Panc1 (cell line): Measurements from ENCODE around the gene ACTN3. TPM values are rescaled to one million over a fixed set of nuclear protein-coding genes. Genes with fewer than 3 reads are reported as not detected.
A peak's percentile ranks its signal among the peaks of the same experiment; 100 is the strongest.

ENCODE experiments used
- ATAC-seq: fragments of 200-7000 bp; cut with Tn5 transposase; 2 replicates; pipeline ENCODE4 v1.9.1; 2020; ENCODE audit warnings: mild to moderate bottlenecking, moderate library complexity
- BruUV-seq: library from RNA; stranded (reverse); fragments of 400-500 nt; replicated peaks from 2 replicates; lab custom pipeline; 2021; lab: Mats Ljungman, UMichigan
- CTCF ChIA-PET: fragments of 300-600 bp; sonication (Branson Sonifier 250); formaldehyde crosslinking; loops from one replicate; lab custom pipeline; 2022; ENCODE audit warnings: antibody characterized with exemption; lab: Charles Lee
- POLR2A ChIA-PET: fragments of 300-600 bp; sonication (Branson Sonifier 250); formaldehyde crosslinking; loops from one replicate; lab custom pipeline; 2022; ENCODE audit warnings: antibody characterized with exemption; lab: Charles Lee
- DNase-seq: peaks from one replicate; pipeline ENCODE4 v3.0.0-alpha.2; 2010; ENCODE audit warnings: low read depth, low spot score
- H3K27ac ChIP-seq: 2 replicates; pipeline ENCODE4 v1.5.1; 2011; ENCODE audit warnings: mild to moderate bottlenecking, low read length, inconsistent platforms
- H3K27me3 ChIP-seq: fragments of 200-500 bp; sonication (Bioruptor generic); 2 replicates; pipeline ENCODE4 v1.6.0; 2014; ENCODE audit warnings: low read length, inconsistent platforms; ENCODE audit not compliant: control insufficient read depth, insufficient read depth
- H3K36me3 ChIP-seq: fragments of 200-500 bp; sonication (Bioruptor generic); 2 replicates; pipeline ENCODE4 v1.5.1; 2014; ENCODE audit warnings: inconsistent platforms, mild to moderate bottlenecking, low read length, moderate library complexity; ENCODE audit not compliant: control insufficient read depth, insufficient read depth
- H3K4me1 ChIP-seq: 2 replicates; pipeline ENCODE4 v1.5.1; 2011; ENCODE audit warnings: inconsistent platforms, mild to moderate bottlenecking, low read length, moderate library complexity; ENCODE audit not compliant: control insufficient read depth, insufficient read depth
- H3K4me3 ChIP-seq, 2 experiments: 2 replicates each; pipeline ENCODE4 v1.5.1; 2011 to 2012; ENCODE audit warnings: low read depth in 2 of 2, low read length in 2 of 2, mild to moderate bottlenecking in 2 of 2, inconsistent platforms in 1 of 2, moderate library complexity in 1 of 2
- H3K9me3 ChIP-seq: fragments of 200-500 bp; sonication (Bioruptor generic); 2 replicates; pipeline ENCODE4 v1.5.1; 2014; ENCODE audit warnings: low read depth, mild to moderate bottlenecking, inconsistent platforms, low read length, moderate library complexity; ENCODE audit not compliant: control insufficient read depth, insufficient read depth
- CTCF ChIP-seq: fragments of 450-650 bp; IDR thresholded peaks from 2 replicates; pipeline ENCODE4 v1.5.1; 2017; ENCODE audit warnings: mild to moderate bottlenecking
- POLR2AphosphoS5 ChIP-seq: IDR thresholded peaks from 2 replicates; pipeline ENCODE4 v1.6.1; 2012; ENCODE audit warnings: mild to moderate bottlenecking, low read depth, low read length, moderate library complexity
- REST ChIP-seq, 2 experiments: IDR thresholded peaks; 2 replicates each; pipeline ENCODE4 v1.6.1; 2011 to 2012; ENCODE audit warnings: low read depth in 2 of 2, control low read depth in 1 of 2, low read length in 1 of 2, mild to moderate bottlenecking in 1 of 2, moderate library complexity in 1 of 2; ENCODE audit not compliant: insufficient read depth in 1 of 2
- SIN3A ChIP-seq: IDR thresholded peaks from 2 replicates; pipeline ENCODE4 v1.6.1; 2012; ENCODE audit warnings: low read depth, mild to moderate bottlenecking, low read length, moderate library complexity, borderline replicate concordance; ENCODE audit not compliant: insufficient read depth
- TCF7L2 ChIP-seq: IDR thresholded peaks from 2 replicates; pipeline ENCODE4 v1.6.1; 2011; ENCODE audit warnings: mild to moderate bottlenecking, low read depth, low read length, inconsistent platforms
- in situ Hi-C: cut with HindIII; loops from 2 replicates; pipeline ENCODE4 v1.10.0; 2016; ENCODE audit warnings: low sequenced_read_pairs, low pct_unique_long_range_greater_than_20kb
- intact Hi-C: fragments of 100-400 bp; cut with micrococcal nuclease; formaldehyde crosslinking; loops from one replicate; pipeline ENCODE4 v1.10.0; 2022; ENCODE audit not compliant: unreplicated experiment
- total RNA-seq: library from RNA; stranded (reverse); gene quantifications from one replicate; pipeline ENCODE4 v1.2.1, GENCODE V29; 2021; ENCODE audit not compliant: unreplicated experiment

Gene ACTN3
- total RNA-seq, 1 experiment from 2014 or later: 0.13 TPM

DNA sequence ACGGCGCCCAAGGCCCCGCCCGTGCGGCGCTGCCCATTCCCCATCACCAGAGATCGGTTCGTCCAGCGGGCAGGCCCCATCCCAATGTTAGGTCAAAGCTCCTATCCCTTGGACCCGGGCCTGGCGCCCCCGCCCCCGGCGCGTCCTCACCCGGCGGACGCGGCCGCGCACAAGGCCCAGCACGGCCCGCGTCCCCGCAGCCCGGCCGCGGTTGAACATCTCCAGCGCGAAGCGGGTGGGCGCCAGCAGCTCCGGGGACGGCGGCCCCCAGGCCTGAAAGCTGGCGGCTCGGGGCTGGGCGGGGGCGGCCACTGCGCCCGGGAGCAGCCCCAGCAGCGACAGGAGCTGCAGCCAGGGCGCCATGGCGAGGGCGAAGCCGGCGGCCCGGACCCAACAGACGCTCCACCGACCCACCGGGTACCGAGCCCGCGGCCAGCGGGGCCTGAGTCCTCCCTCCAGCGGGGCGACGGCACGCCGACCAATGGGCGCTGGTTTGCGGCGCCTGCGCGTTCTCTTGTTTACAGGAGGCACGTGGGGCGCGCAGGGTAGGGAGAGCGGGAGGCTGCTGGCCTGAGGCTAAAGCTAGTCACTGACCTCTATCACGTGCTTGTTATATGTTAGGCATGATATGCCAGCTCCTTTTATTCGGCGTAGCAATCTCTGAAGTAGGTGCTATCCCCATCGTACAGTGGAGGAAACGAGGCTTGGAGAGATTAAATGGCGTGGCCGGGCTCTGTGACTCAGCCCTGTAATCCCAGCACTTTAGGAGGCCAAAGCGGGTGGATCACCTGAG, 21.6 kb downstream of the ACTN3 start, which contains the start of gene CTSF:
TSS of gene CTSF (minus strand) at position 483 of the 793 bp plus-strand sequence. CDS start at position 363, 120 bp downstream.
- peak; percentile 92 for ATAC-seq
- Histone ChIP-seq H3K27me3 (no peaks in the 10 kb centered on the region), H3K9me3 (no peaks in the 10 kb centered on the region), H3K4me1 (no peaks in the 10 kb centered on the region), H3K36me3 (no peaks in the 10 kb centered on the region), H3K27ac (no peak within 1 kb of the TSS), H3K4me3 (peak within 1 kb of the TSS; percentile 45 to 47)
- BruUV-seq: no TSS peak
- in situ Hi-C loops: no loop called here
- CTCF ChIA-PET: interaction anchor here (0.7 kb wide), 1 partner anchor 28 kb away, joined by 3 read pairs; no protein-coding TSS in a partner anchor
- DNase-seq: peak; percentile 28
- TF ChIP-seq CTCF (no peak), REST (IDR thresholded peaks at IDR 0.05; ENCODE audit: insufficient read depth in 1 of 2, low read depth in 2 of 2, low read length in 1 of 2) (no peak), SIN3A (no peak; the same call in 1 of the 2 replicates), TCF7L2 (no peak), POLR2AphosphoS5 (no peak)
- POLR2A ChIA-PET: interaction anchor here (0.6 kb wide), 1 partner anchor 805 kb away, joined by 3 read pairs; no protein-coding TSS in a partner anchor
- intact Hi-C loops: no loop called here

DNA sequence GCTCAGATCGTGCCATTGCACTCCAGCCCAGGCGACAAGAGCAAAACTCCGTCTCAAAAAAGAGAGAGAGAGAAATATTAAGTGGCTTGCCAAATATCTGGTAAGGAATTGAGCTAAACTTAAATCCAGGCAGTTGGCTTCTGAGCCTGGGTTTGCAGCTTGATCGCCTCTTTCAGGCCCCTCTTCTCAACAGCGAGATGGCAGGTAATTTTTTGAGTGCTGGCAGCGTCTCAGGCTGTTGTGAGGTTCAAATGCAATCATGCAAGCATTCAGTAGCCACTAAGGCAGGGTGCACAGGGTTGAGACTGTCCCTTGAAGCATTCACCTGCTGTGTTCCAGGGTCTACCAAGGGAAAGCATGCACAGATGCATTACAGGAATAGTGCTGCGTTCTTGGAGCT, 22.4 kb downstream of the ACTN3 start:
- no TSS peak for BruUV-seq
- in situ Hi-C loops (no loop called here), intact Hi-C loops (no loop called here)
- Histone ChIP-seq H3K27me3 (no peaks in the 10 kb centered on the region), H3K4me3 (no peak overlapping the region), H3K27ac (no peak overlapping the region), H3K36me3 (no peaks in the 10 kb centered on the region), H3K4me1 (no peaks in the 10 kb centered on the region), H3K9me3 (no peaks in the 10 kb centered on the region)
- DNase-seq (no peak), ATAC-seq (no peak)
- POLR2A ChIA-PET: interaction anchor here (0.7 kb wide), 1 partner anchor 9 kb away, joined by 3 read pairs; no protein-coding TSS in a partner anchor
- TF ChIP-seq TCF7L2 (no peak), POLR2AphosphoS5 (no peak), CTCF (no peak), REST (IDR thresholded peaks at IDR 0.05; ENCODE audit: insufficient read depth in 1 of 2, low read depth in 2 of 2, low read length in 1 of 2) (no peak), SIN3A (no peak)
- CTCF ChIA-PET: interaction anchor here (0.7 kb wide), 1 partner anchor 27 kb away, joined by 3 read pairs; no protein-coding TSS in a partner anchor
